A549 treated with CORT108297 at 1 μM for 4 hours (cell line): Measurements from ENCODE around the gene EIF3A. TPM values are rescaled to one million over a fixed set of nuclear protein-coding genes. Genes with fewer than 3 reads are reported as not detected.

Experiments
- total RNA-seq: library from RNA; stranded (reverse); fragments of 200-300 nt; extraction: Qiagen RNA extraction; gene quantifications from 5 replicates; pipeline ENCODE4 v1.2.3, GENCODE V29; 2022

The EIF3A gene
- total RNA-seq, result 111 to 155 TPM (median 134 TPM) in 5 replicates

GRCh38 chr10:119080521-119081259 lies at the start of gene EIF3A:
Gene EIF3A (minus strand): TSS chr10:119080817. CDS start chr10:119080676, 141 bp downstream.

GRCh38 chr10:119103903-119104653 lies 23.5 kb upstream of the EIF3A start, which contains the start of gene DENND10:
Gene DENND10 (plus strand): TSS chr10:119104113. CDS start chr10:119104143, 30 bp downstream.

GRCh38 chr10:119029613-119030420 lies 50.8 kb downstream of the EIF3A start, which contains the start of gene NANOS1:
Gene NANOS1 (plus strand): TSS chr10:119029714. CDS start chr10:119029802, 88 bp downstream.

Other genes starting within 250 kb of the EIF3A start
- 1.6 to 3.2 TPM (median 2.9 TPM) in 5 replicates for gene NANOS1, start 51.1 kb downstream of the EIF3A start, total RNA-seq
- gene DENND10, start 23.3 kb upstream of the EIF3A start, total RNA-seq, result 46.8 to 63.6 TPM (median 58.5 TPM) in 5 replicates
- 43.3 to 53.1 TPM (median 48.2 TPM) in 5 replicates for gene SFXN4, start 84.9 kb upstream of the EIF3A start, total RNA-seq
- gene PRDX3, start 98.0 kb upstream of the EIF3A start, total RNA-seq, result 299 to 330 TPM (median 326 TPM) in 5 replicates
- gene GRK5, start 126.8 kb upstream of the EIF3A start, total RNA-seq, result 10.9 to 12.7 TPM (median 12.1 TPM) in 5 replicates